Measurements from ENCODE around the gene POLD2. TPM values are rescaled to one million over a fixed set of nuclear protein-coding genes. Genes with fewer than 3 reads are reported as not detected.

The POLD2 gene
- total RNA-seq, 1 experiment from 2014 or later: 154 TPM

DNA sequence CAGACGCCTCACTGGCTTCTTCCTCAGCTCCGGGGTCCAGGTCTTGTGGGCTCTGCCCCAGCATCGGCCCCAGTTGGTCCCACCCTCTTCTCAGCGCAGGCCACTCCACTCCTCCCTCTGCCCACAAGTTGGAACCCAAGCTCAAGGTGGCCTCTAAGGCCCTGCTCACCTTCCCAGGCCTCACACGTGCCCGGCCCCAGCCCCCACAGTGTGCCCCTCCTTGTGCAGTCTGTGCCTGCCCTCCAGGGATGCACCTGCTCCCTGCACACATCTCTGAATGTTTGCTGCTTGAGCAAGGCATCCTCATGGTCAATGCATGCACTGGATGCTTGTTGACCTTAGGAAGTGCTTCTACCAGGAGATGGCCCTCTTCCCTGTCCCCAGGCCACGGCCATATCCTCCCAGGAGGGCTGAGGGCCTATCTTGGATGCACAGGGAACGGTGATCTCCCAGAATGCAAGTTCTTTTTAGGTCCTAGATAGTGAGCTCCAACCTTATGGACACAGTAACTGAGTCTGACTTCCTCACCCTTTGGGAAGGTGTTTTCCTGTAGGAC is 26.9 kb downstream of the POLD2 start:
- CTCF ChIA-PET: no interaction called here
- H3K36me3 Mint-ChIP-seq: no peaks in the 10 kb centered on the region
- DNase-seq (ENCODE audit: low spot score) (no peak), ATAC-seq (no peak)
- no peaks in the 10 kb centered on the region for H3K9me3 Mint-ChIP-seq
- H3K4me1 Mint-ChIP-seq: 0 out of 2 replicates have a peak, but pooled peaks cover 3% of the 10 kb centered on the region
- POLR2A ChIA-PET: no interaction called here
- no peak for TF ChIP-seq ZNF121 (CRISPR knock-in tag; IDR thresholded peaks at IDR 0.05)
- TF ChIP-seq ZNF416 (CRISPR knock-in tag; IDR thresholded peaks at IDR 0.05): no peak
- TF ChIP-seq, protein P1, sequence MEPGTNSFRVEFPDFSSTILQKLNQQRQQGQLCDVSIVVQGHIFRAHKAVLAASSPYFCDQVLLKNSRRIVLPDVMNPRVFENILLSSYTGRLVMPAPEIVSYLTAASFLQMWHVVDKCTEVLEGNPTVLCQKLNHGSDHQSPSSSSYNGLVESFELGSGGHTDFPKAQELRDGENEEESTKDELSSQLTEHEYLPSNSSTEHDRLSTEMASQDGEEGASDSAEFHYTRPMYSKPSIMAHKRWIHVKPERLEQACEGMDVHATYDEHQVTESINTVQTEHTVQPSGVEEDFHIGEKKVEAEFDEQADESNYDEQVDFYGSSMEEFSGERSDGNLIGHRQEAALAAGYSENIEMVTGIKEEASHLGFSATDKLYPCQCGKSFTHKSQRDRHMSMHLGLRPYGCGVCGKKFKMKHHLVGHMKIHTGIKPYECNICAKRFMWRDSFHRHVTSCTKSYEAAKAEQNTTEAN (CRISPR knock-in tag; IDR thresholded peaks at IDR 0.05): no peak
- no peak for TF ChIP-seq ZNF219 (CRISPR knock-in tag; IDR thresholded peaks at IDR 0.05; ENCODE audit: borderline replicate concordance)
- TF ChIP-seq ZNF423 (CRISPR knock-in tag; IDR thresholded peaks at IDR 0.05): no peak
- TF ChIP-seq, protein P2, sequence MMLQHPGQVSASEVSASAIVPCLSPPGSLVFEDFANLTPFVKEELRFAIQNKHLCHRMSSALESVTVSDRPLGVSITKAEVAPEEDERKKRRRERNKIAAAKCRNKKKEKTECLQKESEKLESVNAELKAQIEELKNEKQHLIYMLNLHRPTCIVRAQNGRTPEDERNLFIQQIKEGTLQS (CRISPR knock-in tag; conservative IDR thresholded peaks at IDR 0.05): no peak
- TF ChIP-seq HMGA2 (CRISPR knock-in tag; IDR thresholded peaks at IDR 0.05): no peak
- TF ChIP-seq, protein P3, sequence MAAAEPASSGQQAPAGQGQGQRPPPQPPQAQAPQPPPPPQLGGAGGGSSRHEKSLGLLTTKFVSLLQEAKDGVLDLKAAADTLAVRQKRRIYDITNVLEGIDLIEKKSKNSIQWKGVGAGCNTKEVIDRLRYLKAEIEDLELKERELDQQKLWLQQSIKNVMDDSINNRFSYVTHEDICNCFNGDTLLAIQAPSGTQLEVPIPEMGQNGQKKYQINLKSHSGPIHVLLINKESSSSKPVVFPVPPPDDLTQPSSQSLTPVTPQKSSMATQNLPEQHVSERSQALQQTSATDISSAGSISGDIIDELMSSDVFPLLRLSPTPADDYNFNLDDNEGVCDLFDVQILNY (CRISPR knock-in tag; IDR thresholded peaks at IDR 0.05): no peak
- no peak for TF ChIP-seq ESRRA (CRISPR knock-in tag; IDR thresholded peaks at IDR 0.05; ENCODE audit: borderline replicate concordance)
- TF ChIP-seq TCF7 (CRISPR knock-in tag; IDR thresholded peaks at IDR 0.05; ENCODE audit: low read depth): no peak
- TF ChIP-seq GRHL2 (CRISPR knock-in tag; IDR thresholded peaks at IDR 0.05; ENCODE audit: insufficient replicate concordance, severe bottlenecking): no peak
- TF ChIP-seq ZNF232 (CRISPR knock-in tag; IDR thresholded peaks at IDR 0.05): no peak
- TF ChIP-seq, protein P4, sequence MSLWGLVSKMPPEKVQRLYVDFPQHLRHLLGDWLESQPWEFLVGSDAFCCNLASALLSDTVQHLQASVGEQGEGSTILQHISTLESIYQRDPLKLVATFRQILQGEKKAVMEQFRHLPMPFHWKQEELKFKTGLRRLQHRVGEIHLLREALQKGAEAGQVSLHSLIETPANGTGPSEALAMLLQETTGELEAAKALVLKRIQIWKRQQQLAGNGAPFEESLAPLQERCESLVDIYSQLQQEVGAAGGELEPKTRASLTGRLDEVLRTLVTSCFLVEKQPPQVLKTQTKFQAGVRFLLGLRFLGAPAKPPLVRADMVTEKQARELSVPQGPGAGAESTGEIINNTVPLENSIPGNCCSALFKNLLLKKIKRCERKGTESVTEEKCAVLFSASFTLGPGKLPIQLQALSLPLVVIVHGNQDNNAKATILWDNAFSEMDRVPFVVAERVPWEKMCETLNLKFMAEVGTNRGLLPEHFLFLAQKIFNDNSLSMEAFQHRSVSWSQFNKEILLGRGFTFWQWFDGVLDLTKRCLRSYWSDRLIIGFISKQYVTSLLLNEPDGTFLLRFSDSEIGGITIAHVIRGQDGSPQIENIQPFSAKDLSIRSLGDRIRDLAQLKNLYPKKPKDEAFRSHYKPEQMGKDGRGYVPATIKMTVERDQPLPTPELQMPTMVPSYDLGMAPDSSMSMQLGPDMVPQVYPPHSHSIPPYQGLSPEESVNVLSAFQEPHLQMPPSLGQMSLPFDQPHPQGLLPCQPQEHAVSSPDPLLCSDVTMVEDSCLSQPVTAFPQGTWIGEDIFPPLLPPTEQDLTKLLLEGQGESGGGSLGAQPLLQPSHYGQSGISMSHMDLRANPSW (CRISPR knock-in tag; conservative IDR thresholded peaks at IDR 0.05; ENCODE audit: low read depth): no peak
- no peak for TF ChIP-seq TEAD1 (CRISPR knock-in tag; IDR thresholded peaks at IDR 0.05)
- no peak overlapping the region for H3K27ac Mint-ChIP-seq
- H3K4me3 Mint-ChIP-seq: no peak overlapping the region
- H3K27me3 Mint-ChIP-seq (ENCODE audit: low read depth): peaks cover 9% of the 10 kb centered on the region

DNA sequence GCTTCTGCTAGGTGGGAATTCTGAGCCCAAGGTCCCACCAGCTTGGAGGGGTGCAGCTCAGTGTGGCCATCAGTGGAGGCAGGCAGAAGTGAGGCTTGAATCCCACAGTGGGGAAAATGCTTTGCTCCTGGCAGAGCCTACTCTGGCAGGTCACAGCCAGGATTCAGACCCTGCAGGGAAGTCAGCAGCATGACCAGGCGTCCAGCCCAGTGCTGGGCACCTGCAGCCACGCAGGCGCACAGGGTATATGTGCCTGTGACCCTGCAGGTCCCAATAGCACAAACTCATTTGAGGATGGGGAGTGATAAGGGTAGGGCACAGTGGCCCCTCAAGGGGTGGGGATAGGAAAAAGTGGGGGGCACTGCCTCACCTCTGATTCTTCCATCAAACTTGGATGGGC is 27.6 kb downstream of the POLD2 start:
- H3K4me3 Mint-ChIP-seq: no peak overlapping the region
- no peaks in the 10 kb centered on the region for H3K9me3 Mint-ChIP-seq
- DNase-seq (ENCODE audit: low spot score) (no peak), ATAC-seq (no peak)
- H3K27me3 Mint-ChIP-seq (ENCODE audit: low read depth): peaks cover 9% of the 10 kb centered on the region
- 0 out of 2 replicates have a peak, but pooled peaks cover 3% of the 10 kb centered on the region for H3K4me1 Mint-ChIP-seq
- ChIA-PET CTCF (no interaction called here), POLR2A (no interaction called here)
- H3K36me3 Mint-ChIP-seq: no peaks in the 10 kb centered on the region
- H3K27ac Mint-ChIP-seq: no peak overlapping the region
- TF ChIP-seq, protein P5, sequence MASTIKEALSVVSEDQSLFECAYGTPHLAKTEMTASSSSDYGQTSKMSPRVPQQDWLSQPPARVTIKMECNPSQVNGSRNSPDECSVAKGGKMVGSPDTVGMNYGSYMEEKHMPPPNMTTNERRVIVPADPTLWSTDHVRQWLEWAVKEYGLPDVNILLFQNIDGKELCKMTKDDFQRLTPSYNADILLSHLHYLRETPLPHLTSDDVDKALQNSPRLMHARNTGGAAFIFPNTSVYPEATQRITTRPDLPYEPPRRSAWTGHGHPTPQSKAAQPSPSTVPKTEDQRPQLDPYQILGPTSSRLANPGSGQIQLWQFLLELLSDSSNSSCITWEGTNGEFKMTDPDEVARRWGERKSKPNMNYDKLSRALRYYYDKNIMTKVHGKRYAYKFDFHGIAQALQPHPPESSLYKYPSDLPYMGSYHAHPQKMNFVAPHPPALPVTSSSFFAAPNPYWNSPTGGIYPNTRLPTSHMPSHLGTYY (CRISPR knock-in tag; IDR thresholded peaks at IDR 0.05): no peak
- no peak for TF ChIP-seq ZNF219 (CRISPR knock-in tag; IDR thresholded peaks at IDR 0.05; ENCODE audit: borderline replicate concordance)
- TF ChIP-seq, protein P6, sequence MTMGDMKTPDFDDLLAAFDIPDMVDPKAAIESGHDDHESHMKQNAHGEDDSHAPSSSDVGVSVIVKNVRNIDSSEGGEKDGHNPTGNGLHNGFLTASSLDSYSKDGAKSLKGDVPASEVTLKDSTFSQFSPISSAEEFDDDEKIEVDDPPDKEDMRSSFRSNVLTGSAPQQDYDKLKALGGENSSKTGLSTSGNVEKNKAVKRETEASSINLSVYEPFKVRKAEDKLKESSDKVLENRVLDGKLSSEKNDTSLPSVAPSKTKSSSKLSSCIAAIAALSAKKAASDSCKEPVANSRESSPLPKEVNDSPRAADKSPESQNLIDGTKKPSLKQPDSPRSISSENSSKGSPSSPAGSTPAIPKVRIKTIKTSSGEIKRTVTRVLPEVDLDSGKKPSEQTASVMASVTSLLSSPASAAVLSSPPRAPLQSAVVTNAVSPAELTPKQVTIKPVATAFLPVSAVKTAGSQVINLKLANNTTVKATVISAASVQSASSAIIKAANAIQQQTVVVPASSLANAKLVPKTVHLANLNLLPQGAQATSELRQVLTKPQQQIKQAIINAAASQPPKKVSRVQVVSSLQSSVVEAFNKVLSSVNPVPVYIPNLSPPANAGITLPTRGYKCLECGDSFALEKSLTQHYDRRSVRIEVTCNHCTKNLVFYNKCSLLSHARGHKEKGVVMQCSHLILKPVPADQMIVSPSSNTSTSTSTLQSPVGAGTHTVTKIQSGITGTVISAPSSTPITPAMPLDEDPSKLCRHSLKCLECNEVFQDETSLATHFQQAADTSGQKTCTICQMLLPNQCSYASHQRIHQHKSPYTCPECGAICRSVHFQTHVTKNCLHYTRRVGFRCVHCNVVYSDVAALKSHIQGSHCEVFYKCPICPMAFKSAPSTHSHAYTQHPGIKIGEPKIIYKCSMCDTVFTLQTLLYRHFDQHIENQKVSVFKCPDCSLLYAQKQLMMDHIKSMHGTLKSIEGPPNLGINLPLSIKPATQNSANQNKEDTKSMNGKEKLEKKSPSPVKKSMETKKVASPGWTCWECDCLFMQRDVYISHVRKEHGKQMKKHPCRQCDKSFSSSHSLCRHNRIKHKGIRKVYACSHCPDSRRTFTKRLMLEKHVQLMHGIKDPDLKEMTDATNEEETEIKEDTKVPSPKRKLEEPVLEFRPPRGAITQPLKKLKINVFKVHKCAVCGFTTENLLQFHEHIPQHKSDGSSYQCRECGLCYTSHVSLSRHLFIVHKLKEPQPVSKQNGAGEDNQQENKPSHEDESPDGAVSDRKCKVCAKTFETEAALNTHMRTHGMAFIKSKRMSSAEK (CRISPR knock-in tag; IDR thresholded peaks at IDR 0.05; ENCODE audit: borderline replicate concordance): no peak
- TF ChIP-seq, protein P7, sequence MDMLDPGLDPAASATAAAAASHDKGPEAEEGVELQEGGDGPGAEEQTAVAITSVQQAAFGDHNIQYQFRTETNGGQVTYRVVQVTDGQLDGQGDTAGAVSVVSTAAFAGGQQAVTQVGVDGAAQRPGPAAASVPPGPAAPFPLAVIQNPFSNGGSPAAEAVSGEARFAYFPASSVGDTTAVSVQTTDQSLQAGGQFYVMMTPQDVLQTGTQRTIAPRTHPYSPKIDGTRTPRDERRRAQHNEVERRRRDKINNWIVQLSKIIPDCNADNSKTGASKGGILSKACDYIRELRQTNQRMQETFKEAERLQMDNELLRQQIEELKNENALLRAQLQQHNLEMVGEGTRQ (CRISPR knock-in tag; IDR thresholded peaks at IDR 0.05): no peak
- TF ChIP-seq, protein P4 (CRISPR knock-in tag; conservative IDR thresholded peaks at IDR 0.05; ENCODE audit: low read depth): no peak
- no peak for TF ChIP-seq ZNF423 (CRISPR knock-in tag; IDR thresholded peaks at IDR 0.05)
- TF ChIP-seq, protein P8, sequence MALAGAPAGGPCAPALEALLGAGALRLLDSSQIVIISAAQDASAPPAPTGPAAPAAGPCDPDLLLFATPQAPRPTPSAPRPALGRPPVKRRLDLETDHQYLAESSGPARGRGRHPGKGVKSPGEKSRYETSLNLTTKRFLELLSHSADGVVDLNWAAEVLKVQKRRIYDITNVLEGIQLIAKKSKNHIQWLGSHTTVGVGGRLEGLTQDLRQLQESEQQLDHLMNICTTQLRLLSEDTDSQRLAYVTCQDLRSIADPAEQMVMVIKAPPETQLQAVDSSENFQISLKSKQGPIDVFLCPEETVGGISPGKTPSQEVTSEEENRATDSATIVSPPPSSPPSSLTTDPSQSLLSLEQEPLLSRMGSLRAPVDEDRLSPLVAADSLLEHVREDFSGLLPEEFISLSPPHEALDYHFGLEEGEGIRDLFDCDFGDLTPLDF (CRISPR knock-in tag; IDR thresholded peaks at IDR 0.05): no peak

All from WTC11 (cell line).